GM12873 (cell line): ENCODE results near the gene H6PD.

Experiments
- TF ChIP-seq, protein P1 (sequence below): IDR thresholded peaks from 2 replicates; pipeline ENCODE4 v1.5.1; 2012; ENCODE audit warnings: low read depth, mild to moderate bottlenecking, moderate library complexity, low read length, control low read depth; ENCODE audit not compliant: insufficient read depth; ENCODE audit errors: missing control alignments

The H6PD gene

DNA sequence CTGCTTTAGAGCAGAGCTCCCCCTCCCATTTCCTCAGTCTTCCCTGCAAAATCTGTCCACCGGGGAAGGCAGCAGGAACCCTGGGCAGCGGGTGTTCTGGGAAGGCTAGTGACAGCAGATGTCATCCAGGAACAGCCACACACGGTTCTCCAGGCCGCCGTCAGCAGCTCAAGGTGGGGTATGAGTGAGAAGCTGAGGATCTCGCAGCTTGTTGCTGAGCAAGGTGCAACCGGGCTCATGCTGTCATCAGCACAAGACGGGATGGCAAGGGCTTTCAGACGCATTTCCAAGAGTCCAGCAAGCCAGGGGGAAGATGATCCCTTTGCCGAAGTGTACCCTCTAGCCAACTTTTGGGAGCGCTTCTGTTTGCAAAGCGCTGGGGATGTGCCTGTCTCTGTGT is 35.1 kb downstream of the H6PD start:
- TF ChIP-seq, protein P1, sequence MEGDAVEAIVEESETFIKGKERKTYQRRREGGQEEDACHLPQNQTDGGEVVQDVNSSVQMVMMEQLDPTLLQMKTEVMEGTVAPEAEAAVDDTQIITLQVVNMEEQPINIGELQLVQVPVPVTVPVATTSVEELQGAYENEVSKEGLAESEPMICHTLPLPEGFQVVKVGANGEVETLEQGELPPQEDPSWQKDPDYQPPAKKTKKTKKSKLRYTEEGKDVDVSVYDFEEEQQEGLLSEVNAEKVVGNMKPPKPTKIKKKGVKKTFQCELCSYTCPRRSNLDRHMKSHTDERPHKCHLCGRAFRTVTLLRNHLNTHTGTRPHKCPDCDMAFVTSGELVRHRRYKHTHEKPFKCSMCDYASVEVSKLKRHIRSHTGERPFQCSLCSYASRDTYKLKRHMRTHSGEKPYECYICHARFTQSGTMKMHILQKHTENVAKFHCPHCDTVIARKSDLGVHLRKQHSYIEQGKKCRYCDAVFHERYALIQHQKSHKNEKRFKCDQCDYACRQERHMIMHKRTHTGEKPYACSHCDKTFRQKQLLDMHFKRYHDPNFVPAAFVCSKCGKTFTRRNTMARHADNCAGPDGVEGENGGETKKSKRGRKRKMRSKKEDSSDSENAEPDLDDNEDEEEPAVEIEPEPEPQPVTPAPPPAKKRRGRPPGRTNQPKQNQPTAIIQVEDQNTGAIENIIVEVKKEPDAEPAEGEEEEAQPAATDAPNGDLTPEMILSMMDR: no peak

DNA sequence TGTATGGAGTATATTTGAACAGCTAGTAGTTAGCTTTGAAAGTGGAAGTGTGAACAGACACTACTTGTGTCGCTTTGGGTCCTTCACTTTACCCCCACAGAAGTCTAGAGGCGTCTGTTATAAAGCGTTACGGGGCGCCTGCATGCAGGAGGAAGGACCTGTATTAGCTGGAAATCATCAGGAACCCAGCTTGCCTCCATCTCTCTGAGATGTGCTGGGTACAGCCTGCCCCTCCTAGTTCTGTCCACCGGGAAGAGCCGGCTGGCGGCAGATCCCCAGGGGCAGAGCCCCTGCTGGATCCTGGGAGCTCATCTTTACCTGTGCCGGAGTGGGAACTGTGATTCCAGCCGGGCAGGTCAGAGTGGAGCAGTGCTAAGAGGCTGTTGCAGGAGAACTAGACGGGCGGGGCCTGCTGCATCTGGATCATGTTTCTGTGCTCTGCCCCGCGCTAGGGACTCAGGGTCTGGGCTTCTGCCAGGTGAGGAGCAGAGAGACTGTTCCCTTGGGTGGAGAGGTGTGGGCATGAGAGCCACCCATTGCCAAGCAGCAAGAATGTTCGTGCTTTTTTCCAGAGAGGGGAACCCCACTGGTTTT is 35.8 kb downstream of the H6PD start:
- TF ChIP-seq, protein P1: no peak

DNA sequence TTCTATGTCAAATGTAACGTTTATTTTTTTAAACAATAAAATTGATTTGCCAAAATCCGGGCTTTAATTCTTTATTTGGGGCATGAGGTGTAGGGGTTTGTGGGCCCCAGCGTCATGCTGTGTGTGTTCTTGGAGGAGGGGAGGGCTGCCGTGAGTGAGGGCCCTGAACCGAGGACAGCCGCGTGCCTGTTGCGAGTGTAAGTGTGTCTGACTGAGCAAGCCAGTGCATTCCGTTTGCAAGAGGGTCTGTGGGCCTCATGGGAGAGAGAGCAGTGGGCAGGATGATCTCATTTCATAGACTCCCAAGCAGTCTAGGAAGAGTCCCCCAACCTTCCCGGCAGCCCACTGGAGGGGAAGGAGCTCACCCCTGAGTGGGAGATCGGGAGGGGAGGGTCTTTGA is 36.7 kb downstream of the H6PD start:
- TF ChIP-seq, protein P1: no peak

DNA sequence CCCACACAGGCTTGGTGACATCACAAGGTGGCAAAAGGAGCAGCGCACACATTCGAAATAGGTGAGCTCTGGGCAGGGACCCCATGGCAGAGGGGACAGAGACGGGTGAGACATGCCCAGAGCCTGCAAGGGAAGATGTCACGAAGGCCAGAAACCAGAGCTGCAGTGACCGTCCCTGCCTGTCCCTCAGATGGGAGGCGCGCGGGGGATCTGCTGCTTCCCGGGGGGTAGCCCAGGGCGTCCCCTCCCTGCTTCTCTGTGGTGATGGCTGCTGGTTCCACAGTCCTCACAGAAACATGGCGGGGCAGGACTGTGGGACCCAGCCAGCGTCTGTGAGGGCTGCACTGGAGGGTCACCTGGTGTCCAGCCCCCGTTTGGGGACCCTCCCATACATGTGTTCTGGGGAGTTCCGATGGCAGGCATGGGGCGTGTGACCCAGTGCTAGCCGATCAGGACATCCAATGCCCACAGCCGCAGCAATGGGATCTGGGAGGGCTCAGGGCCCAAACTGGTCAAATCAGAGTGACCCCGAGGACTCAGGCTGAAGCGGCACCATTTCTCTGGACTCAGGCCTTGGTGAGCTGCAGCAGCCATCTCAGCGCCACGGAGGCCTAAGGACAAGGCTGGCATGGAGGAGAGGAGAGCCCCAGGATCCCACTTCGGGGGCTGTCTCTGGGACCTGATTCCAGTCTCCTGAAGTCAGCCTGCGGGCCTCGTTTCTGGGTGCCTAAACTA is 37.5 kb downstream of the H6PD start:
- TF ChIP-seq, protein P1: no peak

DNA sequence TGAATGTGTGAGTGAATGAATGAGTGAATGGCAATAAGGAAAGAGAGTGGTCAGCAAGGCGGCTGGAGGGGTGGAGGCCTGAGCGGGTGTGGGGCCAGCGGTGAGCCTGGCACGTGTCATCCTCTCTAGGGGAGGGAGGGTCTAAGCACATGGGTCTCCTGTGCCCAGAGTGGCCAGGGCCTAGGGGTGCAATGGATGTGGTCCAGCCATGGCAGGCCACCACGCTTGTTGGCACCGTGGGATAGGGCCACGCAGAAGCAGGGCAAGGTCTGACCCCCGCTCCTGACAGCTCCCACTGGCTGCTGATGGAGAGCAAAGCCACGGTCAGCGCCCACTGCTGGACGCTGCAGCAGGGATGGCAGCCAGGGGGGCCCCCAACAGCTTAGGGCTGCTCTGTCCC is 38.6 kb downstream of the H6PD start:
- TF ChIP-seq, protein P1: no peak

DNA sequence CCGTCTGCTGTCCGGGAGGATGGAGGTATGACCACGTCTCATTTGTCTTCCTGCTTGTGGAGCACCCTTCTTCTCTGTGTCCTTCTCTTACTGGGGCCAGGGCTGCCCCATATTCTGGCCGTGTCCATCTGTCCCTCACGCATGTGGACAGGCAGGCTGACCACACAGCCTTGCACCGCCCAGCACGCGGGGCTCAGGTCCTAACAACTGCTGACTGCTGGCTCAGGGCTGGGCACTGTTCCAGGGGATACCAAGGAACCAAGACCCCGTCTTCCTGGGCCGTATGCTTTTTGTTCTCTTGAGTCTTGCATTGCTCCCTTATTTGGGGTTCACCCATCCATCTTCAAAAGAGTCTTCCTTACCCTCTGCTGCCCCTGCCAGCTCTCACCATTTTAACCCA is 40.6 kb downstream of the H6PD start:
- TF ChIP-seq, protein P1: no peak

DNA sequence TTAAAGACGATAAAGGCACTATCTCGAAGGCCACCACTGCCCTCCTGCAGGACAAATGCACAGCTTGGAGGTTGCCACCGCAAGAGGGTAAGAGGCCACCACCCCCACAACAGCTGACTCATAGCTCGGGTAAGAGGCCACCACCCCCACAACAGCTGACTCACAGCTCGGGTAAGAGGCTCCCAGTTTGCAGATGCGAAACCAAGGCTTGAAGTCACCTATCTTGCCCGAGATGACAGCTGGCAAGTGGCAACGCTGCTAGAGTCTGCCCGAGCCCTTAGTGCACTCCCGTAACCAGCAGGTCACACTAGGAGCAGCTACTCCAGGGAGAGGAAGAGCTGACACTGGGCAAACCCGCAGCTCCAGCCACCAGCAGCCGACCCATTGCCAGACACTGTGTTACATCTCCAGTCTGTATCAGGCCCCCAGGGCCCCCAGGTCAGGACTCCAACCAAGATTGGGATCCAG is 41.0 kb downstream of the H6PD start:
- TF ChIP-seq, protein P1: no peak
